Fibroblast of villous mesenchyme (primary cell): ENCODE measurements around the gene CCDC172. TPM values are rescaled to one million over a fixed set of nuclear protein-coding genes. Genes with fewer than 3 reads are reported as not detected.

Source experiments
- DNase-seq: peaks from one replicate; pipeline ENCODE4 v3.0.0-alpha.2; 2010; ENCODE audit warnings: low read depth
- H3K4me3 ChIP-seq: 2 replicates; pipeline ENCODE4 v1.5.1; 2011; ENCODE audit warnings: low read depth, mild to moderate bottlenecking, low read length
- total RNA-seq: library from RNA; depleted of rRNA; stranded (reverse); fragments of >200 nt; gene quantifications from 2 replicates; pipeline ENCODE4 v1.2.3, GENCODE V29; 2012
- TF ChIP-seq, protein P1 (sequence below): IDR thresholded peaks from 2 replicates; pipeline ENCODE4 v1.5.1; 2012; ENCODE audit warnings: low read depth, mild to moderate bottlenecking, low read length; ENCODE audit not compliant: insufficient read depth

CCDC172 gene
- total RNA-seq, 1 donor = not detected

DNA sequence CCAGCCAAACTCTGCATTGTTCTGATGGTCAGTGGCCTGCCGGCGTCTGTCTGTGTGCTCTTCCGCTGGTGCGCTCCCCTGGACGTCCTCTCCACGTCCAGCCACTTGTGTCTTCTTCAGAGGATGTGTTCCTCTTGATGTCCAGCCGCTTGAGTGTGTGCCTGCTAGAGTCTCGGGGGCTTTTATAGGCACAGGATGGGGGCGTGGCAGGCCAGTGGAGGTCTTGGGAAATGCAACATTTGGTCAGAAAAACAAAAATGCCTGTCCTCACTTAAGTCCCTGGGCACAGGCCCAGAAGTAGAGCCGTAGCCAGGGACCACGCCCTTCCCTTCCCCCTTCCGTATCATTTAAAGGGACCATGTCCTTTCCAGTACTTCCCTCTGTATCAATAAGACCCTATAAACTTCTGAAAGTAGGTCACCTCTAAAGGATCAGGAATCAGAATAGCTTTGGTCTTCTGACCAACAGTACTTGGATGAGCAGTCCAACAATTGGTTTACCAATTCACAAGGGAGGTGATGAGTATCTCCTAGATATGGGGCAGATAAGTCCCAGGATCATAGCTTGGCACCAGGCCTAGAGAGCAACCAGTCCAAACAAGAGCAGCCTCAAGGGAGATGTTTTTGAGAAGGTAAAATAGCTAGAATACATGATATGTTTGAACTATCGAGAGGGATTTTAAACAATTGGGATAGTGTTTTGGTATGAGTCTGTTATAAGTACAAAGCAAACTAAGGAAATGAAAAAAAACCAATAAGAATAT lies 71.2 kb downstream of the CCDC172 start:
- H3K4me3 ChIP-seq = no peak overlapping the region
- no peak for DNase-seq
- TF ChIP-seq, protein P1, sequence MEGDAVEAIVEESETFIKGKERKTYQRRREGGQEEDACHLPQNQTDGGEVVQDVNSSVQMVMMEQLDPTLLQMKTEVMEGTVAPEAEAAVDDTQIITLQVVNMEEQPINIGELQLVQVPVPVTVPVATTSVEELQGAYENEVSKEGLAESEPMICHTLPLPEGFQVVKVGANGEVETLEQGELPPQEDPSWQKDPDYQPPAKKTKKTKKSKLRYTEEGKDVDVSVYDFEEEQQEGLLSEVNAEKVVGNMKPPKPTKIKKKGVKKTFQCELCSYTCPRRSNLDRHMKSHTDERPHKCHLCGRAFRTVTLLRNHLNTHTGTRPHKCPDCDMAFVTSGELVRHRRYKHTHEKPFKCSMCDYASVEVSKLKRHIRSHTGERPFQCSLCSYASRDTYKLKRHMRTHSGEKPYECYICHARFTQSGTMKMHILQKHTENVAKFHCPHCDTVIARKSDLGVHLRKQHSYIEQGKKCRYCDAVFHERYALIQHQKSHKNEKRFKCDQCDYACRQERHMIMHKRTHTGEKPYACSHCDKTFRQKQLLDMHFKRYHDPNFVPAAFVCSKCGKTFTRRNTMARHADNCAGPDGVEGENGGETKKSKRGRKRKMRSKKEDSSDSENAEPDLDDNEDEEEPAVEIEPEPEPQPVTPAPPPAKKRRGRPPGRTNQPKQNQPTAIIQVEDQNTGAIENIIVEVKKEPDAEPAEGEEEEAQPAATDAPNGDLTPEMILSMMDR = no peak

DNA sequence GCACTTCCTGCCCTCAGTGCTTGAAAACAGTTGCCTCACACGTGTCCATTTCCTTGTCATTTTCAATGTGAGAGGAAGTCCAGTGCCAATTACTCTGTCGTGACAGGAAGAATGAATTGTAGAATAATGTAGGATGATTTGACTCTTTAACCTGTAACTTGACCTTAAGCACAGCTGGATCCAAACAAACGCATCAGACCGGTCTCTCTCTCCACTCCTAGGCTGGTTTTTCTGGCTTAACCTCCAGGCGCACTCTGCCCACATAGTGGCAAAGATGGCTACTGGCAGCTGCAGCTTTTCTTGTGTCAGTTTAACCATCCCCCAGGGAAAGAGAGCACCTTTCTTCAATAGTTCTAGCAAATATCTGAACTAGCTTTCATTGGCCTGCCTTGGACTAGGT lies 74.0 kb downstream of the CCDC172 start:
- no peak for DNase-seq
- no peak overlapping the region for H3K4me3 ChIP-seq
- TF ChIP-seq, protein P1 = no peak

DNA sequence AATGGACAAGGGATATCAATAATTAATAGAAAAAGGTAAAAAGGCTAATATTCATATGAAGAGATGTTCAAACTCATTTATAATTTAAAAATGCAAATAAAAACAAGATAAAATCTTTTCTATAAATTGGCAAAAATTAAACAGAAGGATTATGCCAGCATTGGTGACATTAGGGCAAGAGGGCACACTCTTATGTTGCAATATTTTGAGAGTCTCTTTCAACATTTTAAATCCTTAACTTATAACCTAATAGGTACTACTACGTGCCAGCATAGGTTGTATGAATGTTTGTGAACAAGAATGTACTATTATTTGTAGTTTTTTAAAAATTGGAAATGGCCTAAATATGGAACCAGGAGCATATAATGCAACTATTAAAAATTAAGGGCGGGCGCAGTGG lies 78.6 kb downstream of the CCDC172 start:
- TF ChIP-seq, protein P1 = no peak
- no peak overlapping the region for H3K4me3 ChIP-seq
- no peak for DNase-seq

DNA sequence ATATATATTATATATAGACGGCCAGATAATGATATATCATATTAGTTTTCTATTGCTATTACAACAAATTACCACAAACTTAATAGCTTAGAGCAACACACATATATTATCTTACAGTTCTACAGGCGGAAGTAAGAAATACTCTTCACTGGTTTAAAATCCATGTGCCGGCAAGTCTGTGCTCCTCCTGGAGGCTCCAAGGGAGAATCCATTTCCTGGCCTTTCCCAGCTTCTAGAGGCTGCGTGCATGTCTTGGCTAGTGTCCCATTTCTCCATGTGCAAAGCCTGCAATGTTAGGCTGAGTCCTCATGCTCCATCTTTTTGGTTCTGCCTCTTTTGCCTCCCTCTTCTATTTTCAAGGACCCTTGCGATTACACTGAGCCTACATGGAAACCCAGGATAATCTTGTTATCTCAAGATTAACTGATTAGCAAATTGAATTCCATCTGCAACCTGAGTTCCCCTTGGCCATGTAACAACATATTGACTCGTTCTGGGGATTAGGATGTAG lies 79.5 kb downstream of the CCDC172 start:
- no peak overlapping the region for H3K4me3 ChIP-seq
- TF ChIP-seq, protein P1 = no peak
- no peak for DNase-seq

DNA sequence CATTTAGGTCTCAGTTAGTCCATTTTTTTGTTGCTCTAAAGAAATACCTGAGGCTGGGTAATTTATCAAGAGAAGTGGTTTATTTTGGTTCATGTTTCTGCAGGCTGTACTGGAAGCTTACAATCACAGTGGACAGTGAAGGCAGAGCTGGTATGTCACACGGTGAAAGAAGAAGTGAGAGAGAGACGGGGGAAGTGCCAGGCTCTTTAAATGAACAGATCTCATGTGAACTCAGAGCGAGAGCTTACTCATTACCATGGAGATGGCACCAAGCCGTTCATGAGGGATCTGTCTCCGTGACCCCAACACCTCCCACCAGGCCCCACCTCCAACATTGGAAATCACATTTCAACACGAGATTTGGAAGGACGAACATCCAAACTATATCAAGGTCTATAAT lies 84.5 kb downstream of the CCDC172 start:
- DNase-seq = no peak
- TF ChIP-seq, protein P1 = no peak
- no peak overlapping the region for H3K4me3 ChIP-seq

DNA sequence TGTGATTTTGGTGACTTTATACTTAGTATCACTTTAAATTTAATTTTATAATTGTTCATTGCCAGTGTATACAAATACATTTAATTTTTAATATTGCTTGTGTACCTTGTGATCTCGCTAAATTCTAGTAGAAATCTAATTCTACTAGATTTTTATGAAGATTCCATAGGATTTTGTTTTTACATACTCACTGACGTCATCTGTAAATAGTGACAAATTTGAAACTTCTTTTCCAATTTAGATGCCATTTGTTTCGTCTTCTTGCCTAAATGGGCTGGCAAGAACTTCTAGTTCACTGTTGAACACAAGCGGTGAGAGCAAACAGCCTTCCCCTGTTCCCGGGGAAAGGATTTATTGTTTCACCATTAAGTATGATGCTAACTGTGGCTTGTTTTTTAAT lies 86.1 kb downstream of the CCDC172 start:
- no peak overlapping the region for H3K4me3 ChIP-seq
- TF ChIP-seq, protein P1 = no peak
- DNase-seq = no peak
